Measurements from ENCODE around the gene CABP4.
A peak's percentile ranks its signal among the peaks of the same experiment; 100 is the strongest.
"Not testable (repeated sequence)": the region's sequence is repeated elsewhere in the genome, so short reads cannot be mapped to it uniquely, and the experiment has no call there.

Gene CABP4

GRCh38 chr11:67453816-67454732, 1.1 kb upstream of the CABP4 start:
- DNase-seq (ENCODE audit: low spot score), result no peak

GRCh38 chr11:67456068-67456705, 1.0 kb downstream of the CABP4 start:
- DNase-seq (ENCODE audit: low spot score), result no peak

GRCh38 chr11:67457453-67457852, 2.3 kb downstream of the CABP4 start:
- DNase-seq (ENCODE audit: low spot score), result no peak

- no peak for DNase-seq (ENCODE audit: low spot score)
Observed at GRCh38 chr11:67458266-67458665, 3.1 kb downstream of the CABP4 start.

- DNase-seq (ENCODE audit: low spot score), result no peak
Observed at GRCh38 chr11:67463186-67463585, 8.0 kb downstream of the CABP4 start.

- DNase-seq (ENCODE audit: low spot score), result no peak
Observed at GRCh38 chr11:67463680-67464410, 8.7 kb downstream of the CABP4 start.

GRCh38 chr11:67464411-67465188, 9.4 kb downstream of the CABP4 start:
- DNase-seq (ENCODE audit: low spot score), result peak; percentile 74

GRCh38 chr11:67465189-67465510, 10.0 kb downstream of the CABP4 start:
- DNase-seq (ENCODE audit: low spot score), result no peak

- not testable (repeated sequence) for DNase-seq (ENCODE audit: low spot score)
Observed at GRCh38 chr11:67465530-67465929, 10.4 kb downstream of the CABP4 start.

GRCh38 chr11:67466367-67466766, 11.2 kb downstream of the CABP4 start:
- no peak for DNase-seq (ENCODE audit: low spot score)

GRCh38 chr11:67466962-67467771, 12.0 kb downstream of the CABP4 start:
- DNase-seq (ENCODE audit: low spot score), result no peak

- no peak for DNase-seq (ENCODE audit: low spot score)
Observed at GRCh38 chr11:67468056-67468455, 12.9 kb downstream of the CABP4 start.

GRCh38 chr11:67468456-67468758, 13.3 kb downstream of the CABP4 start:
- DNase-seq (ENCODE audit: low spot score), result no peak

GRCh38 chr11:67468759-67469507, 13.8 kb downstream of the CABP4 start, which contains the start of gene TMEM134:
TSS of gene TMEM134 (minus strand) at chr11:67469251. CDS start at chr11:67469192, 59 bp downstream.
- DNase-seq (ENCODE audit: low spot score), result peak; percentile 87

GRCh38 chr11:67469508-67469811, 14.3 kb downstream of the CABP4 start:
- no peak for DNase-seq (ENCODE audit: low spot score)

- DNase-seq (ENCODE audit: low spot score), result no peak
Observed at GRCh38 chr11:67470337-67471002, 15.3 kb downstream of the CABP4 start.

GRCh38 chr11:67472882-67473281, 17.7 kb downstream of the CABP4 start:
- DNase-seq (ENCODE audit: low spot score), result no peak

- not testable (repeated sequence) for DNase-seq (ENCODE audit: low spot score)
Observed at GRCh38 chr11:67476692-67477091, 21.5 kb downstream of the CABP4 start.

- DNase-seq (ENCODE audit: low spot score), result not testable (repeated sequence)
Observed at GRCh38 chr11:67477344-67478050, 22.3 kb downstream of the CABP4 start.
